ENCODE results near the gene DIP2A.

Gene DIP2A

GRCh38 chr21:46472246-46472645 lies 13.6 kb downstream of the DIP2A start:
- DNase-seq (ENCODE audit: low read depth, low spot score) = no peak
- Histone ChIP-seq H3K27ac (no peak overlapping the region), H3K4me3 (no peak overlapping the region), H3K9me3 (ENCODE audit: low read depth, low read length) (no peaks in the 10 kb centered on the region), H3K36me3 (ENCODE audit: insufficient read depth, low read length) (no peaks in the 10 kb centered on the region), H3K9ac (ENCODE audit: insufficient read length) (no peak overlapping the region)
- TF ChIP-seq FOXP2 (optimal IDR thresholded peaks at IDR 0.05; ENCODE audit: control extremely low read depth, extremely low read length, insufficient read depth) = no peak
- no peak for TF ChIP-seq EZH2 (IDR thresholded peaks at IDR 0.05)
- no peak for TF ChIP-seq POLR2AphosphoS5 (IDR thresholded peaks at IDR 0.05; ENCODE audit: borderline replicate concordance, low read depth, low read length)

- no peak for DNase-seq (ENCODE audit: low read depth, low spot score)
- H3K9me3 ChIP-seq (ENCODE audit: low read depth, low read length) = no peaks in the 10 kb centered on the region
- H3K9ac ChIP-seq (ENCODE audit: insufficient read length) = no peak overlapping the region
- H3K27ac ChIP-seq = no peak overlapping the region
- H3K36me3 ChIP-seq (ENCODE audit: insufficient read depth, low read length) = no peaks in the 10 kb centered on the region
- no peak overlapping the region for H3K4me3 ChIP-seq
- TF ChIP-seq EZH2 (IDR thresholded peaks at IDR 0.05) (no peak), POLR2AphosphoS5 (IDR thresholded peaks at IDR 0.05; ENCODE audit: borderline replicate concordance, low read depth, low read length) (no peak), FOXP2 (optimal IDR thresholded peaks at IDR 0.05; ENCODE audit: control extremely low read depth, extremely low read length, insufficient read depth) (no peak)
Measured at GRCh38 chr21:46474382-46474781, 15.7 kb downstream of the DIP2A start.

- no peaks in the 10 kb centered on the region for H3K9me3 ChIP-seq (ENCODE audit: low read depth, low read length)
- no peak overlapping the region for H3K4me3 ChIP-seq
- no peak overlapping the region for H3K27ac ChIP-seq
- no peak overlapping the region for H3K9ac ChIP-seq (ENCODE audit: insufficient read length)
- H3K36me3 ChIP-seq (ENCODE audit: insufficient read depth, low read length) = no peaks in the 10 kb centered on the region
- no peak for TF ChIP-seq EZH2 (IDR thresholded peaks at IDR 0.05)
- TF ChIP-seq POLR2AphosphoS5 (IDR thresholded peaks at IDR 0.05; ENCODE audit: borderline replicate concordance, low read depth, low read length) = no peak
- no peak for DNase-seq (ENCODE audit: low read depth, low spot score)
Measured at GRCh38 chr21:46475296-46475695, 16.6 kb downstream of the DIP2A start.

- Histone ChIP-seq H3K9me3 (ENCODE audit: low read depth, low read length) (no peaks in the 10 kb centered on the region), H3K36me3 (ENCODE audit: insufficient read depth, low read length) (no peaks in the 10 kb centered on the region), H3K9ac (ENCODE audit: insufficient read length) (no peak overlapping the region), H3K27ac (no peak overlapping the region), H3K4me3 (no peak overlapping the region)
- TF ChIP-seq EZH2 (IDR thresholded peaks at IDR 0.05) = no peak
- no peak for TF ChIP-seq POLR2AphosphoS5 (IDR thresholded peaks at IDR 0.05; ENCODE audit: borderline replicate concordance, low read depth, low read length)
- TF ChIP-seq FOXP2 (optimal IDR thresholded peaks at IDR 0.05; ENCODE audit: control extremely low read depth, extremely low read length, insufficient read depth) = no peak
- DNase-seq (ENCODE audit: low read depth, low spot score) = no peak
Measured at GRCh38 chr21:46477765-46478164, 19.1 kb downstream of the DIP2A start.

DNA sequence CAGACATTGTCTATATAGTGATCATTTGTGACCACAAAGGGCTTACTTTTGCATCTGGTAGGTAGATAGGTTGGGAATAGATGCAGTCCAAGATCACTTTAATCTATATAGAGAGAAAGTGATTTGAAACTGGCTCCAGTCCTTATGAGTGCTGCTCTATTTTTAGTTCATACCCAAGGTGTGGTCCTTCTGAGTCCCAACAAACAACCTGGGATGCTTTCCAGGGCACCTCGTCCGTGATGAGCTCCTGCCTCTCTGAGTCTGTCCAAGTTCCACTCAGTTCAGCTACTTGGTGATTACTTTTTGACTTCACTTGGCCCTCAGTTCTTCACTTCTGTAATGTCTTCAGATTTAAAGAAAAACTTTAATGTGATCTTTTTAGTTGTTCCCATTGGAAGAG lies 20.2 kb downstream of the DIP2A start:
- Histone ChIP-seq H3K9me3 (ENCODE audit: low read depth, low read length) (no peaks in the 10 kb centered on the region), H3K36me3 (ENCODE audit: insufficient read depth, low read length) (no peaks in the 10 kb centered on the region), H3K9ac (ENCODE audit: insufficient read length) (no peak overlapping the region), H3K27ac (no peak overlapping the region), H3K4me3 (no peak overlapping the region)
- TF ChIP-seq FOXP2 (optimal IDR thresholded peaks at IDR 0.05; ENCODE audit: control extremely low read depth, extremely low read length, insufficient read depth) = no peak
- no peak for TF ChIP-seq EZH2 (IDR thresholded peaks at IDR 0.05)
- TF ChIP-seq POLR2AphosphoS5 (IDR thresholded peaks at IDR 0.05; ENCODE audit: borderline replicate concordance, low read depth, low read length) = no peak
- no peak for DNase-seq (ENCODE audit: low read depth, low spot score)

- H3K27ac ChIP-seq = no peak overlapping the region
- H3K9ac ChIP-seq (ENCODE audit: insufficient read length) = no peak overlapping the region
- no peak for DNase-seq (ENCODE audit: low read depth, low spot score)
- TF ChIP-seq POLR2AphosphoS5 (IDR thresholded peaks at IDR 0.05; ENCODE audit: borderline replicate concordance, low read depth, low read length) (no peak), EZH2 (IDR thresholded peaks at IDR 0.05) (no peak), FOXP2 (optimal IDR thresholded peaks at IDR 0.05; ENCODE audit: control extremely low read depth, extremely low read length, insufficient read depth) (no peak)
- H3K36me3 ChIP-seq (ENCODE audit: insufficient read depth, low read length) = 0 out of 2 replicates have a peak, but pooled peaks cover 3% of the 10 kb centered on the region
- H3K4me3 ChIP-seq = no peak overlapping the region
- H3K9me3 ChIP-seq (ENCODE audit: low read depth, low read length) = no peaks in the 10 kb centered on the region
Measured at GRCh38 chr21:46480466-46480865, 21.8 kb downstream of the DIP2A start.

DNA sequence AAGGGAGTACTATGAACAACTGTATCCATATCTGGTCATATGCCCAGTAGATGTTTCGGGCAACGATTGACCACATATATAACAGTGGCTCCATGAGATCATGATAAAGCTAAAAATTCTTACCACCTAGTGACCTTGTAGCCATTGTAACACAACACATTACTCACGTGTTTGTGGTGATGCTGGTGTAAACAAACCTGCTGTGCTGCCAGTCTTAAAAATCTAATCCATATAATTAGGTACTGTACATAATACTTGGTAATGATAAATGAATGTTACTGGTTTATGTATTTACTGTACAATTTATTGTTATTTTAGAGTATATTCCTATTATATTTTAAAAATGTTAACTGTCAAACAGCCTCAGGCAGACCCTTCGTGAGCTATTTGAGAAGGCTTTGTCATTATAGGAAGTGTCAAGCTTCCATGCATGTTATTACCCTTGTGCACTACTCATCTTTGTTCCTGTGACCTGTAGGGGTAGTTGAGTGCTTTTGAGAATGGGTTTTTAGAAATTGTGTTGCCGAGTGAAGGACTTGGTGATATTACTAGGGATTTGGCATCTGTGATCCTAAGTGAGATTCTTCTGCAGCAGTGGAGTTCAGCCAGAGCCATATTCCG lies 23.6 kb downstream of the DIP2A start:
- H3K27ac ChIP-seq = no peak overlapping the region
- H3K9ac ChIP-seq (ENCODE audit: insufficient read length) = no peak overlapping the region
- no peak for DNase-seq (ENCODE audit: low read depth, low spot score)
- 0 out of 2 replicates have a peak, but pooled peaks cover 3% of the 10 kb centered on the region for H3K36me3 ChIP-seq (ENCODE audit: insufficient read depth, low read length)
- H3K4me3 ChIP-seq = no peak overlapping the region
- no peak for TF ChIP-seq FOXP2 (optimal IDR thresholded peaks at IDR 0.05; ENCODE audit: control extremely low read depth, extremely low read length, insufficient read depth)
- no peak for TF ChIP-seq POLR2AphosphoS5 (IDR thresholded peaks at IDR 0.05; ENCODE audit: borderline replicate concordance, low read depth, low read length)
- TF ChIP-seq EZH2 (IDR thresholded peaks at IDR 0.05) = no peak
- H3K9me3 ChIP-seq (ENCODE audit: low read depth, low read length) = no peaks in the 10 kb centered on the region

DNA sequence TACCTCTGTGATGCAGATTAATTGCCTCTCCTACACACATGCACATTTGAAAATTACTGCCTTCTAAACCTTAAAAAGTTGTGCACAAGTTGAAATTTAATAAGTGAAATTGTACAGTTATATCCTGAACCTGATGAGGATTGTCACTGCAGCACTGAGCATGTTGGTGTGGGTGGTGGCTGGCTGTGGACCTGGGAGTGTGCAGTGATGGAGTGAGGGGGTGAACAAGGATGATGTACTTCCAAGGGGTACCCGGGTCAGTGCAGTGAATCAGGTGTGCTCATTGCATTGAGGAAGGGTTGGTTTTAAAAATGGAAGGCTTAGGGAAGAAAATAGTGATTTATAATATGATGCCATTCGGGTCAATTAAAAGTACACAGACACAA lies 24.1 kb downstream of the DIP2A start:
- Histone ChIP-seq H3K27ac (no peak overlapping the region), H3K9me3 (ENCODE audit: low read depth, low read length) (no peaks in the 10 kb centered on the region), H3K4me3 (no peak overlapping the region), H3K36me3 (ENCODE audit: insufficient read depth, low read length) (0 out of 2 replicates have a peak, but pooled peaks cover 3% of the 10 kb centered on the region), H3K9ac (ENCODE audit: insufficient read length) (no peak overlapping the region)
- no peak for DNase-seq (ENCODE audit: low read depth, low spot score)
- no peak for TF ChIP-seq EZH2 (IDR thresholded peaks at IDR 0.05)
- no peak for TF ChIP-seq POLR2AphosphoS5 (IDR thresholded peaks at IDR 0.05; ENCODE audit: borderline replicate concordance, low read depth, low read length)
- no peak for TF ChIP-seq FOXP2 (optimal IDR thresholded peaks at IDR 0.05; ENCODE audit: control extremely low read depth, extremely low read length, insufficient read depth)
